Neural progenitor cell (in vitro differentiated cells): Measurements from ENCODE around the gene MAJIN. TPM values are rescaled to one million over a fixed set of nuclear protein-coding genes. Genes with fewer than 3 reads are reported as not detected.

Experiments used
- DNase-seq: peaks from one replicate; pipeline ENCODE4 v3.0.0-alpha.2; 2016; ENCODE audit warnings: low spot score
- H2AFZ ChIP-seq: fragments of 200-600 bp; sonication (generic); replicated peaks from 2 replicates; pipeline ENCODE4 v1.6.1; 2016; ENCODE audit warnings: antibody characterized with exemption
- H3F3A ChIP-seq: fragments of 200-600 bp; sonication (generic); 2 replicates; pipeline ENCODE4 v1.6.1; 2016; ENCODE audit warnings: antibody characterized with exemption, low read depth
- H3K27ac ChIP-seq: fragments of 200-600 bp; sonication (generic); 2 replicates; pipeline ENCODE4 v1.5.1; 2016; ENCODE audit warnings: mild to moderate bottlenecking
- H3K27me3 ChIP-seq: fragments of 200-600 bp; sonication (generic); 2 replicates; pipeline ENCODE4 v1.6.1; 2016; ENCODE audit warnings: mild to moderate bottlenecking, moderate library complexity
- H3K36me3 ChIP-seq: fragments of 200-600 bp; sonication (generic); 2 replicates; pipeline ENCODE4 v1.5.1; 2016
- H3K4me1 ChIP-seq: fragments of 200-600 bp; sonication (generic); 2 replicates; pipeline ENCODE4 v1.6.1; 2016; ENCODE audit warnings: mixed run types
- H3K4me2 ChIP-seq: fragments of 200-600 bp; sonication (generic); 2 replicates; pipeline ENCODE4 v1.6.1; 2016
- H3K4me3 ChIP-seq: fragments of 200-600 bp; sonication (generic); 2 replicates; pipeline ENCODE4 v1.5.1; 2016
- H3K79me2 ChIP-seq: fragments of 200-600 bp; sonication (generic); 2 replicates; pipeline ENCODE4 v1.6.1; 2016; ENCODE audit warnings: low read depth
- H3K9ac ChIP-seq: fragments of 200-600 bp; sonication (generic); 2 replicates; pipeline ENCODE4 v1.6.1; 2016
- H3K9me3 ChIP-seq: fragments of 200-600 bp; sonication (generic); 2 replicates; pipeline ENCODE4 v1.5.1; 2016; ENCODE audit warnings: low read depth
- H4K20me1 ChIP-seq: fragments of 200-600 bp; sonication (generic); 2 replicates; pipeline ENCODE4 v1.6.1; 2016; ENCODE audit warnings: low read depth
- H3K27ac Mint-ChIP-seq: 3 replicates; pipeline ENCODE4 v1.8.0; 2021; ENCODE audit warnings: mixed read lengths
- H3K27me3 Mint-ChIP-seq: 2 replicates; pipeline ENCODE4 v1.8.0; 2022; ENCODE audit warnings: low read depth, mild to moderate bottlenecking, inconsistent platforms, moderate library complexity, mixed read lengths; ENCODE audit not compliant: insufficient read depth
- H3K36me3 Mint-ChIP-seq: 3 replicates; pipeline ENCODE4 v1.8.0; 2021; ENCODE audit warnings: mixed read lengths
- H3K4me1 Mint-ChIP-seq: 3 replicates; pipeline ENCODE4 v1.8.0; 2021; ENCODE audit warnings: mixed read lengths
- H3K4me3 Mint-ChIP-seq: 3 replicates; pipeline ENCODE4 v1.8.0; 2021; ENCODE audit warnings: mild to moderate bottlenecking, moderate library complexity, mixed read lengths
- H3K9me3 Mint-ChIP-seq: 3 replicates; pipeline ENCODE4 v1.8.0; 2020; ENCODE audit warnings: mixed read lengths
- EZH2 ChIP-seq: fragments of 200-600 bp; sonication (generic); IDR thresholded peaks from 2 replicates; pipeline ENCODE4 v1.6.1; 2017; ENCODE audit warnings: antibody characterized with exemption, mild to moderate bottlenecking, moderate library complexity
- EZH2phosphoT487 ChIP-seq: fragments of 200-600 bp; sonication (generic); IDR thresholded peaks from 2 replicates; pipeline ENCODE4 v1.6.1; 2017; ENCODE audit warnings: antibody characterized with exemption
- total RNA-seq: library from RNA; depleted of rRNA; stranded (reverse); fragments of >200 nt; gene quantifications from 2 replicates; pipeline ENCODE4 v1.2.3, GENCODE V29; 2015; ENCODE audit warnings: low replicate concordance
- TF ChIP-seq, protein P1 (sequence below): fragments of 200-600 bp; sonication (generic); IDR thresholded peaks from 2 replicates; pipeline ENCODE4 v1.5.1; 2017; ENCODE audit warnings: antibody characterized with exemption, mild to moderate bottlenecking

The MAJIN gene
- total RNA-seq, 1 donor from 2014 or later, result not detected

DNA sequence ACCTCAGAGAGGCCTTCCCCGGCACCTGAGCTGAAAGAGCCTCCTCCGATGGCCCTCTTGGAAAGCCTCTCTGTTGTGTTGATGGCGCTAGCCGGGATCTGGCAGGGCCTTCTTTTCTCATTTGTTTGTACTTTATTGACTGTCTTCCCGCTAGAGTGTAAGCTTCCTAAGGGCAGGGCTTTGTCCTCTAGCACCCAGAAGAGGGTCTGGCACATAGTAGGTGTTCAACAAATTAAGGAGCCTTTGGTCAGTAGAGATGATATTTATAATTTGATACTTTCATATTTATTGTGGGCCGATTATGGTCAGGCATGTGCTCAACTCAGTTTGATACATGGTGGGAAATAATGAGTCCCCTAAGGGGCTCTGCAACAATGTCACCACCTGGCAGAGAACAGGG lies 46.0 kb upstream of the MAJIN start:
- no peaks in the 10 kb centered on the region for H3K4me1 ChIP-seq
- H4K20me1 ChIP-seq, result no peaks in the 10 kb centered on the region
- H3K9ac ChIP-seq, result no peak overlapping the region
- TF ChIP-seq EZH2, result no peak
- TF ChIP-seq, protein P1, sequence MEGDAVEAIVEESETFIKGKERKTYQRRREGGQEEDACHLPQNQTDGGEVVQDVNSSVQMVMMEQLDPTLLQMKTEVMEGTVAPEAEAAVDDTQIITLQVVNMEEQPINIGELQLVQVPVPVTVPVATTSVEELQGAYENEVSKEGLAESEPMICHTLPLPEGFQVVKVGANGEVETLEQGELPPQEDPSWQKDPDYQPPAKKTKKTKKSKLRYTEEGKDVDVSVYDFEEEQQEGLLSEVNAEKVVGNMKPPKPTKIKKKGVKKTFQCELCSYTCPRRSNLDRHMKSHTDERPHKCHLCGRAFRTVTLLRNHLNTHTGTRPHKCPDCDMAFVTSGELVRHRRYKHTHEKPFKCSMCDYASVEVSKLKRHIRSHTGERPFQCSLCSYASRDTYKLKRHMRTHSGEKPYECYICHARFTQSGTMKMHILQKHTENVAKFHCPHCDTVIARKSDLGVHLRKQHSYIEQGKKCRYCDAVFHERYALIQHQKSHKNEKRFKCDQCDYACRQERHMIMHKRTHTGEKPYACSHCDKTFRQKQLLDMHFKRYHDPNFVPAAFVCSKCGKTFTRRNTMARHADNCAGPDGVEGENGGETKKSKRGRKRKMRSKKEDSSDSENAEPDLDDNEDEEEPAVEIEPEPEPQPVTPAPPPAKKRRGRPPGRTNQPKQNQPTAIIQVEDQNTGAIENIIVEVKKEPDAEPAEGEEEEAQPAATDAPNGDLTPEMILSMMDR, result no peak
- no peak for TF ChIP-seq EZH2phosphoT487
- no peak overlapping the region for H2AFZ ChIP-seq
- H3K4me1 Mint-ChIP-seq, result peaks cover 12% of the 10 kb centered on the region
- H3K4me2 ChIP-seq, result no peak overlapping the region
- H3K27me3 Mint-ChIP-seq, result peaks cover 2% of the 10 kb centered on the region
- DNase-seq, result no peak
- no peak overlapping the region for H3K4me3 Mint-ChIP-seq
- H3K36me3 ChIP-seq, result no peaks in the 10 kb centered on the region
- H3K27ac ChIP-seq, result no peak overlapping the region
- H3K79me2 ChIP-seq, result peaks cover 22% of the 10 kb centered on the region
- peaks cover 24% of the 10 kb centered on the region for H3K36me3 Mint-ChIP-seq
- no peaks in the 10 kb centered on the region for H3K9me3 Mint-ChIP-seq
- peaks cover 22% of the 10 kb centered on the region for H3F3A ChIP-seq
- no peak overlapping the region for H3K27ac Mint-ChIP-seq
- no peaks in the 10 kb centered on the region for H3K9me3 ChIP-seq
- no peaks in the 10 kb centered on the region for H3K27me3 ChIP-seq
- no peak overlapping the region for H3K4me3 ChIP-seq

DNA sequence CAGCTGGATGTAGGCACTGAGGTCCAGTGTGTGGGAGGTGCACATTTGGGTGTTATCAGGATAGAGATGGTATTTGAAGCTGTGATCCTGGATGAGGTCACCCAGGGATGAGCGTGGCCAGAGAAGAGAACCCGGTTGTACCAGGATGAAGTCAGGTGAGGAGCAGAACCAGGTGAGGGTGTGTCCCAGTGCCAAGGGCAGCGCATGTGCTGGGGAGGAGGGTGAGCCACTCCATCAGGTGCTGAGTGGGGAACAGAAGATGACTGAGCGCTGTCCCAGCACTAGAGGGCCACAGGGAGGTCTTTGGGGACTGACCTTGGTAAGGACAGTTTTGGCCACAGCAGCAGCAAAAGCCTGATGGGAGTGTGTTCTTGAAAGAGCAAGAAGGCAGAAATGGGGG lies 44.8 kb upstream of the MAJIN start:
- H3K27ac Mint-ChIP-seq, result no peak overlapping the region

DNA sequence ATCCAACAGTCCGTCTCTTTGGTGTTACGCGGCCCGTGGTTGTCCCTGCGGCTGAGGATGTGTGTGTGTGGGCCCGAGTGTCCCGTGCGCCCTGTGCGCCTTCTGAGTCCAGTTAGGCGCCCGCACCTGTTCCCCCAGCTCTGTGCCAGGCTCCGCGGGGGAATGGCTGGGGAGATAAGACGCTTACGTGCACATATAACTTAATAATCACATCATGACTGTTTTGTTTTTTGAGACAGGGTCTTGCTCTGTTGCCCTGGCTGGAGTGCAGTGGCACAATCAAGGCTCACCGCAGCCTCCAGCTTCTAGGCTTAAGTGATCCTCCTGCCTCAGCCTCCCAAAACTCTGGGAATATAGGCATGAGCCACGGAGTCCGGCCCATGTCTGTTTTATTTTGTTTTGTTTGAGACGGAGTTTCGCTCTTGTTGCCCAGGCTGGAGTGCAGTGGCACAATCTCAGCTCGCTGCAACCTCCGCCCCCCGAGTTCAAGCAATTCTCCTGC lies 42.9 kb upstream of the MAJIN start:
- DNase-seq, result no peak
- no peak overlapping the region for H3K27ac Mint-ChIP-seq
- no peaks in the 10 kb centered on the region for H3K9me3 ChIP-seq
- peak overlapping the region; percentile 62 for H3K27ac ChIP-seq
- no peaks in the 10 kb centered on the region for H3K36me3 ChIP-seq
- peak overlapping the region; percentile 75 for H3K4me2 ChIP-seq
- H3K27me3 ChIP-seq, result no peaks in the 10 kb centered on the region
- peak overlapping the region; percentile 36 for H3K9ac ChIP-seq
- no peaks in the 10 kb centered on the region for H3K9me3 Mint-ChIP-seq
- peak overlapping the region; percentile 61 for H3K4me3 ChIP-seq
- TF ChIP-seq EZH2 (no peak), EZH2phosphoT487 (no peak)
- TF ChIP-seq, protein P1, result no peak
- peak overlapping the region; percentile 75 for H2AFZ ChIP-seq
- peaks cover under 1% of the 10 kb centered on the region for H3K27me3 Mint-ChIP-seq
- peaks cover 22% of the 10 kb centered on the region for H3K79me2 ChIP-seq
- H3K36me3 Mint-ChIP-seq, result peaks cover 23% of the 10 kb centered on the region
- no peaks in the 10 kb centered on the region for H4K20me1 ChIP-seq
- peaks cover 12% of the 10 kb centered on the region for H3K4me1 Mint-ChIP-seq
- peak overlapping the region; percentile 92 for H3K4me3 Mint-ChIP-seq
- H3K4me1 ChIP-seq, result no peaks in the 10 kb centered on the region
- H3F3A ChIP-seq, result peaks cover 24% of the 10 kb centered on the region

More for the DNA sequence above, 44.8 kb upstream of the MAJIN start:
- no peaks in the 10 kb centered on the region for H3K36me3 ChIP-seq
- DNase-seq, result no peak
- H3K4me2 ChIP-seq, result no peak overlapping the region
- no peaks in the 10 kb centered on the region for H3K9me3 ChIP-seq
- Mint-ChIP-seq H3K4me3 (peak overlapping the region; percentile 4), H3K4me1 (peaks cover 12% of the 10 kb centered on the region), H3K9me3 (no peaks in the 10 kb centered on the region), H3K36me3 (peaks cover 24% of the 10 kb centered on the region), H3K27me3 (peaks cover 2% of the 10 kb centered on the region)
- TF ChIP-seq, protein P1, result no peak
- no peak for TF ChIP-seq EZH2
- TF ChIP-seq EZH2phosphoT487, result no peak
- H3K4me1 ChIP-seq, result no peaks in the 10 kb centered on the region
- H2AFZ ChIP-seq, result no peak overlapping the region
- H3K79me2 ChIP-seq, result peaks cover 22% of the 10 kb centered on the region
- no peak overlapping the region for H3K27ac ChIP-seq
- H3K4me3 ChIP-seq, result no peak overlapping the region
- H3K9ac ChIP-seq, result no peak overlapping the region
- H4K20me1 ChIP-seq, result no peaks in the 10 kb centered on the region
- peaks cover 24% of the 10 kb centered on the region for H3F3A ChIP-seq
- no peaks in the 10 kb centered on the region for H3K27me3 ChIP-seq
